Activated CD4-positive, alpha-beta T cell treated with anti-CD3 and anti-CD28 coated beads, Interleukin-2, amount 50 U/mL, for 1 hour (primary cell): ENCODE measurements around the gene ARFGEF3.
"Not testable (repeated sequence)": the region's sequence is repeated elsewhere in the genome, so short reads cannot be mapped to it uniquely, and the experiment has no call there.

Source experiments
- DNase-seq: peaks from one replicate; pipeline ENCODE4 v3.0.0-alpha.2; 2020

ARFGEF3 gene

GRCh38 chr6:138212530-138212929 lies 50.8 kb downstream of the ARFGEF3 start:
- not testable (repeated sequence) for DNase-seq

DNA sequence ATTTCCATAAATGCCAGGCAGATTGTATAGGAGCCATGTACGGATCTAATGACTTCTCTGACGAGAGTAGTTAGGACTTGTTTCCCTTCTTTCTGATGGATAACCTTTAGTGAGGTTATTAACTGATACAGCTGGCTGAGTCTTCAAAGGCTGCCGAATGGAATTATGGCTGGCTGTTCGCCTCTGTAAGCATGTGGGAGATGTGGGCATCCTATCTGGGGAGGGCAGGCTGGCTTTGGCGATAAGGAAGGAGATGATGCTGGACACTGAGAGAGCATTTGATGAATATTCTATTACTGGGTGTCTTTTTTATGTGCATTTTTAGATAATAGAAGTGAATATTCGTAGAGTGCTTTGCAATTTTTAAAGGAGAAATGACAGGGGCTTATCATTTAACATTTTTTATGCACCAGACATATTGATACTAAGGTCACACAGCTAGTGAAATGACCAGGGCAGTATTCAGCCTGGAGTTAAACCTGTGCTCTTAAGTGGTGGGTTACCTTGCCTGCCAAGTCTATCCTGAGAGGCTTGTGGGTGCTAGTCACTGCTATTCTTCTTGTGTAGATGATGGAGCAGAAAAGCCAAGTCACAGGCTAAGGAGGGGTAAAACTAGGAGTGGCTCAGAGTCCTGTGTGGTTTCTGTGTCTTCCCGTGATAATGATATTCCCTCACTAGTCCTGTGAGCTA lies 53.5 kb downstream of the ARFGEF3 start:
- no peak for DNase-seq

GRCh38 chr6:138218449-138218848 lies 56.7 kb downstream of the ARFGEF3 start, which contains the start of gene PBOV1:
Gene PBOV1, minus strand, starts transcription at chr6:138218491. Its CDS starts 96 bp downstream, at chr6:138218395.
- DNase-seq, result no peak

DNA sequence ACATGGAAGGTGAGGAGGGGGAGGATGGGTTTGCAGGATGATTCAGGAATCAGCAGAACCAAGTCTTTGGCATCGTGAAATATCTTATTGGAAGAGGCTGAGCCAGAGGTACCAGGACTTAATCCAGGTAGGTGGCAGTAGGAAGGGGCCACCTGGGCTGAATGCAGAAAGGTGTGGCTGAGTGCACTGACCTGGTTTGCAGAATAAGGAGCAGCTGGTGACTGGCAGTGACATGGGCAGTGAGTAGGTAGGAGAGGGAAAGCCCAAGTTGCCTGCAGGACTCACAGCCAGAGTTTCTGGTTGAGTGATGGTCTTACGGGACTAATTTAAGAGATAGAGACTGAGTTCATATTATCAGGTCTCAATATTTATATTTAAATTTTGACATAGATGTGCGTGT lies 57.7 kb downstream of the ARFGEF3 start:
- no peak for DNase-seq

GRCh38 chr6:138219901-138220300 lies 58.2 kb downstream of the ARFGEF3 start:
- no peak for DNase-seq

DNA sequence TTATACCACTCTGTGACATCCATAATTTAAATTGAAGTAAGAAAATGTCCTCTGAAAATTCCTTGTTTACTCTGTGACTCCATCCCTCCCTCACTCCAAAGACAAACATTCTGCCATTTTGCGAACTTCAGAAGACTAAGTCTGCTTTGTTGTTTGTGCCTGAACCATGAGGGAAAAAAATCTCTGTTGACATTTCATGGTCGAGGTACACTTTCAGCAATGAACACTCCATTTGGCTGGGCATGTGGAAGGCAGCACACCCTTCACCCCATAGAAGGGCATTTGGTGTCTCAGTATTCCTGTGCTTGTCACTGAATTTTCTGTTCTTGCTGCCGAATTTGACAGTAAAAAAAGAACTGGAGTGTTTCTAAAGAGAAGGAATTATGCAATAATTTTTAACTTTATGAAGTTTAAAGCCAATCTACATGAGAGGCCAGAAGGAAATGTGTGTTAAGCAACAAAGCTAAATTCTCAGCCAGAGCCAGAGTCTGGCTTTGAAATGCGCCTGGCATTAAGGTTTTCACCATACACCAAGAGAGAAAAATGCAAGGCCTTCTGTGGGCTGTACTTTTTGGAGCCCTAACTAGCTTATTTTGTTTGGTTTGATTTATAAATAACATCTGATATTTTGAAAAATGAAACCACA lies 61.3 kb downstream of the ARFGEF3 start:
- DNase-seq, result no peak

DNA sequence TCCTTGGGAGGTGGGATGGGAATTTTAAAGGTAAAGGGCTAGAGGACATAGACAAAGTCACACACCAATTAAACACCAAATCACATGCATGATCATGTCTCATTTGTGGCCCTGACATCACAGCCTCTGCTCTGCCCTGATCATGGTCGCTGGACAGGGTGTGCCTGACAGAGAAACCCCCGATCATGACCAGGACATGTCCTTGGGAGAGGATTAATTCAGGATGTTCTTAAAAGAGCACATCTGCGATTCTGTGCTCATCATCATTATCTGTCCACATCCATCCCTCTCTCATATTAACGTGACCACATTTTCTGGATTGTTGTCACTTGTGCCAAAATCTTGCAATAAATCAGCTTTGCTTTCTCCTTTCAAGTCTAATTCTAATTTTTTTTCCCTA lies 64.2 kb downstream of the ARFGEF3 start:
- no peak for DNase-seq

- no peak for DNase-seq
Observed at GRCh38 chr6:138226700-138227315, 65.1 kb downstream of the ARFGEF3 start.

DNA sequence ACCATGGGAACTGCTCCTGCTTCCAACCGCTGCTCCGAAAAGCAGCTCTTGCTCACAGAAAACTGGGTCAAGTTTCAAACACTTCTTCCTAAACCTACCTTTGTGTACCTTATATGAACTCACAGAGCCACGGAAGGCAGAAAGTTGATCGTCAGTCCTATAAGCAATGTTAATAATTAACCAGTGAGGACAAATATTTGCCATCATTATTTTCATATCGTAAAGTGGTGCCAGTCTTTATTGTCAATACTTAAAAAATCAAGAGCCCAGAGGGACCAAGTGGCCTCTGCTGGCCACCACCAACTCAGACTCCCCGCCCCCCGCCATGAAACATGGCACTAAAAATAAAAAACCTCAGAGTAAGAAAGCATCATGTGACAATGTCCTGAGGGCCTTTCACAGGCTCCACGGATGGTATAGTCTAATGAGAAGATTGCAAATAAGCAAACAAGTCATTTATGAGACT lies 65.6 kb downstream of the ARFGEF3 start:
- DNase-seq, result no peak

- DNase-seq, result no peak
Observed at GRCh38 chr6:138229072-138229471, 67.3 kb downstream of the ARFGEF3 start.

- DNase-seq, result no peak
Observed at GRCh38 chr6:138229663-138230179, 68.0 kb downstream of the ARFGEF3 start.

DNA sequence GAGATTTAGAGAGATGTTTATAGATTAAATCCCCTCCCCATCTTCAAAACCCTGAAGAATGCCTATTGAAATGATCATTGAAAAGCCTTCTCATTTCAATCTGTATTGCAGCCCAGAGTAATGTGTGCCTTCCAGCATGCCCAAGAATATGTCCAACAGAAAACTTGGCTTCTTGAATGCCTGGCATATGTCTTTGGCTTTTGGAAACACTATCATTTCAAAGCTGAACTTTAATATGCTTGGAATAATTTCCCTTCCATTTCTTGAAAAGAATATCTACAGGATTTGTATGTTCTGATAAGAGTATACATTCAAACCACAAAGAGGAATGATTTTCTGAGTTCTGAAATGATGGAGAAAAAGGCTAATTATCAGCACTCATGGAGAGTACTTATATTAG lies 68.5 kb downstream of the ARFGEF3 start:
- DNase-seq, result no peak

GRCh38 chr6:138230759-138231380 lies 69.1 kb downstream of the ARFGEF3 start:
- DNase-seq, result no peak

DNA sequence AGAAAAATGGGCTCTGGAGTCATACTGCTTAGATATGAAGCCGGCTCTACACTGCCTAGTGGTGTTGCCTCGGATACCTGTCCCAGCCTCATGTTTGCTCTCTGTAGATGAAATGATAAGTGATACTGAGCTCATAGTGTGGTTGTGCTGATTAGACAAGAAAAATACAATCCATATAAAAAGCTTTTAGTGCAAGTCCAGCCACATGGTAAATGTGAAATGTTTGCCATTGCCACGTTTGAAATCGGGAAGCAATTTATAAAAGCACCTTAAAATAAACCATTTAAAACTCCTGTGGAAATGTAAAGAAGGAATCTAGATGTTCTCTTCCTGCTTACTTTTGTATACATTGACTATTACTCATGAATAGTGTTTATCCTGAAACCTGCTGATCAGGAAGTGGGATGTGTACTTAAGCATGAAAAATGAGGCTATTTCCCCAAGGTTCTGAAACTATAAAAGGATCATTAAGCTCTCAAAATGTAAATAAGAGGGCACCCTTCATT lies 69.7 kb downstream of the ARFGEF3 start:
- DNase-seq, result no peak

GRCh38 chr6:138234363-138234762 lies 72.6 kb downstream of the ARFGEF3 start:
- no peak for DNase-seq

- no peak for DNase-seq
Observed at GRCh38 chr6:138235205-138235604, 73.5 kb downstream of the ARFGEF3 start.

- DNase-seq, result no peak
Observed at GRCh38 chr6:138235693-138236092, 74.0 kb downstream of the ARFGEF3 start.

DNA sequence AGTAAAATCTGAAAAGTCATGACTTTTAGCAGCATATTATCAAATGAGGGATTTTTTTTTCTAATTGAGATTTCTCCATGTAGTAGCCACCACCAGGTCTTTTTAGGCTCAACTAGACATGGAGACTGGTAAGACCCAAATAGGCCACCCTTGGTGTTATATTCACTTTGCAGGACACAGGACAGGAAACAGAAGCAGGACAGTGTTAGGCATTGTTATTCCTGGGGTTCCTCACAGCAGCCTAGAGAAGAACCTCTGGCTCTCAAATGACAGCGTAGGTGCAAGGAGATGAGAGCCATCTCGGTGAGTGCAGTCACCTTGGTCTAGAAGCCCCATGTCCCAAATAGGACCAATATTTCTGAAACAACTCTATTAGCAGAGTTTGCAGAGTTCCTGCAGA lies 75.7 kb downstream of the ARFGEF3 start:
- DNase-seq, result no peak

DNA sequence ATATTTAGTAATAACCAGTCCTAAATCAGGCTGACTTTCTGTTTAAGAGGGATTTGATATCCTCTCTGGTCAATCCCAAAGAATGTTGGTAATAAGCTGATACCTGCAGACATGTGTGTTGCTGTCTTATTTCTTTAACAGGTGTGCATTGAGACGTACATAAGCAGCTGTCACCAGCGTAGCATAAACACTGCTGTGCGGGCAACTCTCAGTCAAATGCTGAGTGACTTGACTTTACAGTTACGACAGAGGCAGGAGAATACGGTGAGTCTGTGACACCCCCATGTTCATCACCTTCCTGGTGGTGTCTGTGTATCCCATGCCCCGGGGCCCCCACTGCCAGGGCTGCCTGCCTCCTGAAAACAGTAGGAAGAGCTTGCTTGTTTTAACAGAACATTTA lies 76.6 kb downstream of the ARFGEF3 start:
- no peak for DNase-seq

GRCh38 chr6:138239774-138240173 lies 78.0 kb downstream of the ARFGEF3 start:
- DNase-seq, result no peak

DNA sequence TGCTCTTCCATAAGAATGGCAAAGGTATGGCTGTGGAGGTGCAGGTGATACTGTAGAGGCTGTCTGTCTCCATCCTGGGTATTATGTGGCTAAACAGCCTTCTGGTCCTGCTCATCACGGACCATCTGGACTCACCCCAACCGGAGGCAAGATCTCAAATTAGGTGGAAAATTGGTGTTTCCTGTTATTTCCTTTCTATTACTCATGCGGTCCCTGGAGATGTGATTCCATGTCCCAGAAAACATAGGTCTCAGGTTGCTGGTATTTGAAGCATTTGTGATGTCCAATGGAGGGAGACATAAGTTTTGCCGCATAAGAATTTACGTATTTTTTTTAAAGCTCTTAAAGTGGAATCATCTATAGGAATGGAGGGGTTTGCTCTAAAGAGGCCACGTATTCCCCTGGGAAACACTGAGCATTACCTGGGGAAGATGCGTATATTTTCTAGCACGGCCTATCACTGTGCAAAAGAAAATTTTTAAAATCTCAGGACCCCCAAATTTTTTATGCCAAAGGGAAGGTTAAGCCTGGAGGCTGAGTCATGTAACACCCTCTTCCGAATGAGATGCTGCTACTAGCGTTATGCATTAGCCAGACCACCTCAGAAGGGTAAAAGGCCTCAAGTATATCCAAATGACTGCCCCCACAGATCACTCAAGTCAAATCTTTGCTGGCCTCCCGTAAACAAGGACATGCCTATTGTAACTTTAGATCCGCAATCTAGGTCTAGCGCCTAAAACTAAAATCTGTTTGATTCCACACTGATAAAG lies 78.9 kb downstream of the ARFGEF3 start:
- no peak for DNase-seq

GRCh38 chr6:138241381-138241780 lies 79.6 kb downstream of the ARFGEF3 start:
- DNase-seq, result no peak
